ENCODE data around the gene LDHAL6B.

DNA sequence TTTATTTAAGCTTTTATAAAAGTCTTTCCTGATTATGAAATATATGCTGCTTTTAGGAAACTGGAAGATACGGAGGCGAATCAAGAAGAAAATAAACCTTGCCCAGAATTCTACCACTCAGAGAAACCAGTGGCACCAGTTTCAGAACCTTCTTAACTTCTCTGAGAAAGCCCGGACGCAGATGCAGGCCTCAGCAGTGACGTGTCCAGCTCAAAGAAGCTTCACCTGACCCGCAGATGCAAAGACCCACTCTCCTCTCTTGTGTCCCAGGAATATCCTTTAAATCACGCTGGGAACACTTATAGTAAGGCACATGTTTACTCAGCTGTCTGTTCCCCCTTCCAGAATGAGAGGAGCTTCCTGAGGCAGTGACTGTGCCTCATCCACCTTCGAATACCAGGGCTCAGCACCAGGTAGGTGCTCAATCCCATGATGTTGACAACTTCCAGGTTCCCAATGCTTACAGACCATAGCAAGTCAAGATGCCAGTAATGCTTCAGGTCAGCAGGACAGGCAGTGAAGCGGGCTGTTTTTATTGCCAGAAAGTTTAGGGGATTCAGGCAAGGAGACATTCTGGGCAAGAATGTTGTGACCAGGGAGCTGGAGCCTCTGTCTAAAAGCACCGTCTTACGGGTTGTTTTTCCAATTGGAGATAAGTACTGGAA lies 39.9 kb upstream of the LDHAL6B start:
- TF ChIP-seq EZH2 (IDR thresholded peaks at IDR 0.05; ENCODE audit: low read length), result no peak
- TF ChIP-seq, protein P1, sequence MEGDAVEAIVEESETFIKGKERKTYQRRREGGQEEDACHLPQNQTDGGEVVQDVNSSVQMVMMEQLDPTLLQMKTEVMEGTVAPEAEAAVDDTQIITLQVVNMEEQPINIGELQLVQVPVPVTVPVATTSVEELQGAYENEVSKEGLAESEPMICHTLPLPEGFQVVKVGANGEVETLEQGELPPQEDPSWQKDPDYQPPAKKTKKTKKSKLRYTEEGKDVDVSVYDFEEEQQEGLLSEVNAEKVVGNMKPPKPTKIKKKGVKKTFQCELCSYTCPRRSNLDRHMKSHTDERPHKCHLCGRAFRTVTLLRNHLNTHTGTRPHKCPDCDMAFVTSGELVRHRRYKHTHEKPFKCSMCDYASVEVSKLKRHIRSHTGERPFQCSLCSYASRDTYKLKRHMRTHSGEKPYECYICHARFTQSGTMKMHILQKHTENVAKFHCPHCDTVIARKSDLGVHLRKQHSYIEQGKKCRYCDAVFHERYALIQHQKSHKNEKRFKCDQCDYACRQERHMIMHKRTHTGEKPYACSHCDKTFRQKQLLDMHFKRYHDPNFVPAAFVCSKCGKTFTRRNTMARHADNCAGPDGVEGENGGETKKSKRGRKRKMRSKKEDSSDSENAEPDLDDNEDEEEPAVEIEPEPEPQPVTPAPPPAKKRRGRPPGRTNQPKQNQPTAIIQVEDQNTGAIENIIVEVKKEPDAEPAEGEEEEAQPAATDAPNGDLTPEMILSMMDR (optimal IDR thresholded peaks at IDR 0.05 in 1 of 3, IDR thresholded peaks at IDR 0.05 in 1 of 3, conservative IDR thresholded peaks at IDR 0.05 in 1 of 3; ENCODE audit: extremely low read depth in 1 of 3, insufficient read depth in 2 of 3, low read length in 3 of 3), result no peak

Data from keratinocyte (primary cell).